A549 (cell line): ENCODE data around the gene ARHGAP18. TPM values are rescaled to one million over a fixed set of nuclear protein-coding genes. Genes with fewer than 3 reads are reported as not detected.

Source experiments
- ATAC-seq, 2 experiments: fragments of 200-7000 bp in 1 of 2; fragments of >200 bp in 1 of 2; cut with Nextera tagmentation in 1 of 2; cut with Tn5 transposase in 1 of 2; 3 replicates each; pipeline versions ENCODE4 v1.8.0 to v1.9.1; 2018 to 2020; ENCODE audit warnings: mild to moderate bottlenecking in 1 of 2, moderate library complexity in 1 of 2
- CTCF ChIA-PET: fragments of 300-600 bp; sonication (Branson Sonifier 250); formaldehyde crosslinking; extraction: SDS; loops from one replicate; lab custom pipeline; 2021; ENCODE audit warnings: antibody characterized with exemption, inconsistent platforms; lab: Yijun Ruan, JAX
- POLR2A ChIA-PET: fragments of 350-600 bp; formaldehyde crosslinking; extraction: SDS; loops from one replicate; lab custom pipeline; 2021; ENCODE audit warnings: antibody characterized with exemption, inconsistent platforms; lab: Yijun Ruan, JAX
- DNase-seq, 2 experiments: peaks; one replicate each; pipeline versions ENCODE4 v3.0.0 to v3.0.0-alpha.2; 2011 to 2016; ENCODE audit warnings: low read depth in 1 of 2, low spot score in 1 of 2
- FAIRE-seq: peaks from 2 replicates; lab custom pipeline; 2011; peaks lifted over from hg19 to GRCh38; lab: Jason Lieb, UNC
- H3K27ac ChIP-seq, 2 experiments: fragments of >200 bp; sonication (Bioruptor Twin); formaldehyde crosslinking; 3 replicates each; pipeline ENCODE4 v1.5.1; 2016 to 2017
- H3K4me1 ChIP-seq: fragments of >200 bp; sonication (Bioruptor Twin); formaldehyde crosslinking; 3 replicates; pipeline ENCODE4 v1.6.1; 2016
- H3K4me2 ChIP-seq: fragments of >200 bp; sonication (Bioruptor Twin); formaldehyde crosslinking; 3 replicates; pipeline ENCODE4 v1.6.1; 2016
- H3K4me3 ChIP-seq: fragments of >200 bp; sonication (Bioruptor Twin); formaldehyde crosslinking; 3 replicates; pipeline ENCODE4 v1.5.1; 2016
- H3K9me3 ChIP-seq: fragments of >200 bp; sonication (Bioruptor Twin); formaldehyde crosslinking; 3 replicates; pipeline ENCODE4 v1.6.1; 2016
- CBX8 ChIP-seq: fragments of 200-600 bp; sonication (generic); IDR thresholded peaks from 2 replicates; pipeline ENCODE4 v1.6.1; 2016
- HES2 ChIP-seq: fragments of >200 bp; sonication (Bioruptor Twin); formaldehyde crosslinking; IDR thresholded peaks from 2 replicates; pipeline ENCODE4 v1.6.1; 2016
- HEYL ChIP-seq: fragments of 250-450 bp; sonication (Bioruptor Pico); IDR thresholded peaks from 2 replicates; pipeline ENCODE4 v1.8.0; 2021; ENCODE audit warnings: mild to moderate bottlenecking, moderate library complexity
- HMGXB4 ChIP-seq: fragments of 250-450 bp; sonication (Bioruptor Pico); IDR thresholded peaks from 2 replicates; pipeline ENCODE4 v1.5.0; 2021; ENCODE audit warnings: mild to moderate bottlenecking, moderate library complexity, borderline replicate concordance
- HOXA7 ChIP-seq: fragments of 250-450 bp; sonication (Bioruptor Pico); IDR thresholded peaks from 2 replicates; pipeline ENCODE4 v1.5.0; 2020; ENCODE audit warnings: mild to moderate bottlenecking, moderate library complexity
- JUN ChIP-seq, 2 experiments: fragments of >200 bp; sonication (Bioruptor Twin); formaldehyde crosslinking; IDR thresholded peaks; 2 replicates in 1 of 2; 3 replicates in 1 of 2; pipeline ENCODE4 v1.6.1; 2016 to 2017
- KDM1A ChIP-seq: fragments of 200-600 bp; sonication (generic); IDR thresholded peaks from 2 replicates; pipeline ENCODE4 v1.6.1; 2016; ENCODE audit warnings: low read depth, mild to moderate bottlenecking
- NPAS2 ChIP-seq: fragments of 250-450 bp; sonication (Bioruptor Pico); IDR thresholded peaks from 2 replicates; pipeline ENCODE4 v1.8.0; 2022; ENCODE audit warnings: mild to moderate bottlenecking, moderate library complexity, borderline replicate concordance
- POLR2A ChIP-seq: IDR thresholded peaks from 2 replicates; pipeline ENCODE4 v1.6.1; 2012; ENCODE audit warnings: mild to moderate bottlenecking, low read length
- RCOR1 ChIP-seq: fragments of 150-350 bp; IDR thresholded peaks from 2 replicates; pipeline ENCODE4 v1.6.1; 2014; ENCODE audit warnings: antibody characterized with exemption, low read length, low read depth
- REST ChIP-seq: fragments of 200-600 bp; sonication (generic); IDR thresholded peaks from 2 replicates; pipeline ENCODE4 v1.6.1; 2016; ENCODE audit warnings: antibody characterized with exemption, mild to moderate bottlenecking, moderate library complexity
- USF2 ChIP-seq: fragments of 450-650 bp; IDR thresholded peaks from 2 replicates; pipeline ENCODE4 v1.6.1; 2014; ENCODE audit warnings: antibody characterized with exemption
- ZNF302 ChIP-seq: fragments of 250-450 bp; sonication (Bioruptor Pico); IDR thresholded peaks from 2 replicates; pipeline ENCODE4 v1.9.0; 2021; ENCODE audit warnings: inconsistent platforms, mild to moderate bottlenecking, moderate library complexity
- WGBS: methylation state at CpG from one replicate; pipeline ENCODE4 v1.1.6; 2017; ENCODE audit errors: missing lambda C conversion rate; 5-methylcytosine and 5-hydroxymethylcytosine counted together
- polyA plus RNA-seq, 4 experiments: library from polyadenylated mRNA; depleted of rRNA in 3 of 4; stranded (reverse); fragments of >200 nt; fragmentation: RNase III in 1 of 4; extraction: RNeasy Plus Mini Kit Qiagen cat#74134 plus additional on column Dnase treatment in 1 of 4; gene quantifications; 2 replicates in 3 of 4; 3 replicates in 1 of 4; pipeline ENCODE4 v1.2.3, GENCODE V29; 2011 to 2017
- TF ChIP-seq, protein P1 (sequence below): fragments of 150-350 bp; IDR thresholded peaks from 2 replicates; pipeline ENCODE4 v1.6.1; 2014; ENCODE audit warnings: low read depth, mild to moderate bottlenecking, low read length
- TF ChIP-seq, protein P2 (sequence below): fragments of 250-450 bp; sonication (Bioruptor Pico); IDR thresholded peaks from 2 replicates; pipeline ENCODE4 v1.5.0; 2020; ENCODE audit warnings: low read depth, mild to moderate bottlenecking, moderate library complexity

ARHGAP18 gene
- polyA plus RNA-seq, 2 of the 4 experiments (the other 2 are of a cell fraction): 11.2 to 16.7 TPM

- DNase-seq (no peak), ATAC-seq (no peak), FAIRE-seq (no peak)
- no peaks in the 10 kb centered on the region for H3K9me3 ChIP-seq
- TF ChIP-seq HES2 (no peak), REST (no peak), HEYL (no peak), USF2 (no peak), CBX8 (no peak), HMGXB4 (CRISPR knock-in tag) (no peak), POLR2A (no peak), ZNF302 (no peak), RCOR1 (no peak), JUN (IDR thresholded peaks at IDR 0.05) (no peak), KDM1A (no peak), NPAS2 (CRISPR knock-in tag) (no peak)
- TF ChIP-seq, protein P1, sequence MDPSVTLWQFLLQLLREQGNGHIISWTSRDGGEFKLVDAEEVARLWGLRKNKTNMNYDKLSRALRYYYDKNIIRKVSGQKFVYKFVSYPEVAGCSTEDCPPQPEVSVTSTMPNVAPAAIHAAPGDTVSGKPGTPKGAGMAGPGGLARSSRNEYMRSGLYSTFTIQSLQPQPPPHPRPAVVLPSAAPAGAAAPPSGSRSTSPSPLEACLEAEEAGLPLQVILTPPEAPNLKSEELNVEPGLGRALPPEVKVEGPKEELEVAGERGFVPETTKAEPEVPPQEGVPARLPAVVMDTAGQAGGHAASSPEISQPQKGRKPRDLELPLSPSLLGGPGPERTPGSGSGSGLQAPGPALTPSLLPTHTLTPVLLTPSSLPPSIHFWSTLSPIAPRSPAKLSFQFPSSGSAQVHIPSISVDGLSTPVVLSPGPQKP: no peak
- TF ChIP-seq, protein P2, sequence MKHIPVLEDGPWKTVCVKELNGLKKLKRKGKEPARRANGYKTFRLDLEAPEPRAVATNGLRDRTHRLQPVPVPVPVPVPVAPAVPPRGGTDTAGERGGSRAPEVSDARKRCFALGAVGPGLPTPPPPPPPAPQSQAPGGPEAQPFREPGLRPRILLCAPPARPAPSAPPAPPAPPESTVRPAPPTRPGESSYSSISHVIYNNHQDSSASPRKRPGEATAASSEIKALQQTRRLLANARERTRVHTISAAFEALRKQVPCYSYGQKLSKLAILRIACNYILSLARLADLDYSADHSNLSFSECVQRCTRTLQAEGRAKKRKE (CRISPR knock-in tag): no peak
- POLR2A ChIA-PET: no interaction called here
- CTCF ChIA-PET: interaction anchor here (0.8 to 1.6 kb wide), 2 partner anchors 18 to 115 kb away, joined by 3 to 4 read pairs; no protein-coding TSS in a partner anchor
- H3K4me2 ChIP-seq: no peak overlapping the region
- 76% methylated on average over 3 of the region's 3 CpGs for WGBS
- H3K4me1 ChIP-seq: peaks cover 12% of the 10 kb centered on the region; the same call in 1 of the 3 replicates
- no peak overlapping the region for H3K4me3 ChIP-seq
- H3K27ac ChIP-seq: no peak overlapping the region
These were observed 94.5 kb downstream of the ARHGAP18 start for GRCh38 chr6:129615496-129615895.

GRCh38 chr6:129615020-129615419, 95.0 kb downstream of the ARHGAP18 start:
- ChIA-PET CTCF (interaction anchor here (0.8 to 1.6 kb wide), 2 partner anchors 18 to 116 kb away, joined by 3 to 4 read pairs; no protein-coding TSS in a partner anchor), POLR2A (no interaction called here)
- 100% methylated on average over 1 of the region's 1 CpG for WGBS
- TF ChIP-seq HOXA7 (CRISPR knock-in tag): no peak
- TF ChIP-seq, all 56 proteins: peak for 0
- no peak overlapping the region for H3K4me3 ChIP-seq
- no peak overlapping the region for H3K4me2 ChIP-seq
- ATAC-seq: no peak
- DNase-seq: no peak
- H3K27ac ChIP-seq: no peak overlapping the region
- H3K4me1 ChIP-seq: peaks cover 9% of the 10 kb centered on the region; the same call in 1 of the 3 replicates
- FAIRE-seq: no peak
- H3K9me3 ChIP-seq: no peaks in the 10 kb centered on the region
